Measurements from ENCODE around the gene PACS1. TPM values are rescaled to one million over a fixed set of nuclear protein-coding genes. Genes with fewer than 3 reads are reported as not detected.

PACS1 gene
- total RNA-seq, 2 experiments from 2014 or later = 179 to 183 TPM

GRCh38 chr11:66136752-66137123 is 66.7 kb downstream of the PACS1 start:
- CTCF ChIA-PET = interaction anchor here (1.2 to 4.4 kb wide), 2 partner anchors 66 to 92 kb away, joined by 5 to 28 read pairs; partner anchors contain the start of gene PACS1
- TF ChIP-seq, protein P1, sequence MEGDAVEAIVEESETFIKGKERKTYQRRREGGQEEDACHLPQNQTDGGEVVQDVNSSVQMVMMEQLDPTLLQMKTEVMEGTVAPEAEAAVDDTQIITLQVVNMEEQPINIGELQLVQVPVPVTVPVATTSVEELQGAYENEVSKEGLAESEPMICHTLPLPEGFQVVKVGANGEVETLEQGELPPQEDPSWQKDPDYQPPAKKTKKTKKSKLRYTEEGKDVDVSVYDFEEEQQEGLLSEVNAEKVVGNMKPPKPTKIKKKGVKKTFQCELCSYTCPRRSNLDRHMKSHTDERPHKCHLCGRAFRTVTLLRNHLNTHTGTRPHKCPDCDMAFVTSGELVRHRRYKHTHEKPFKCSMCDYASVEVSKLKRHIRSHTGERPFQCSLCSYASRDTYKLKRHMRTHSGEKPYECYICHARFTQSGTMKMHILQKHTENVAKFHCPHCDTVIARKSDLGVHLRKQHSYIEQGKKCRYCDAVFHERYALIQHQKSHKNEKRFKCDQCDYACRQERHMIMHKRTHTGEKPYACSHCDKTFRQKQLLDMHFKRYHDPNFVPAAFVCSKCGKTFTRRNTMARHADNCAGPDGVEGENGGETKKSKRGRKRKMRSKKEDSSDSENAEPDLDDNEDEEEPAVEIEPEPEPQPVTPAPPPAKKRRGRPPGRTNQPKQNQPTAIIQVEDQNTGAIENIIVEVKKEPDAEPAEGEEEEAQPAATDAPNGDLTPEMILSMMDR (IDR thresholded peaks at IDR 0.05) = no peak
- Mint-ChIP-seq H3K4me3 (no peak overlapping the region), H3K4me1 (ENCODE audit: low read depth) (peaks cover 59% of the 10 kb centered on the region), H3K27me3 (no peaks in the 10 kb centered on the region), H3K9me3 (no peaks in the 10 kb centered on the region), H3K36me3 (ENCODE audit: low read depth) (peaks cover 8% of the 10 kb centered on the region), H3K27ac (peak overlapping the region; percentile 68)
- intact Hi-C loops (cut with DNase I, micrococcal nuclease) = no loop called here
- H3K4me3 ChIP-seq (ENCODE audit: low read length) = no peak overlapping the region
- POLR2A ChIA-PET = interaction anchor here (0.8 to 1.0 kb wide), 2 partner anchors 14 to 56 kb away, joined by 3 read pairs; no protein-coding TSS in a partner anchor
- no peak for ATAC-seq (ENCODE audit: poor library complexity)
- DNase-seq = peak in 3 of 14 experiments; percentile 26 to 37 (median 37)
- H3K4me1 ChIP-seq (ENCODE audit: insufficient read depth, low read length) = peaks cover 24% of the 10 kb centered on the region
- H3K9me3 ChIP-seq (ENCODE audit: control insufficient read depth in 1 of 2, insufficient read depth in 1 of 2, low read length in 2 of 2) = no peaks in the 10 kb centered on the region
- H3K27ac ChIP-seq (ENCODE audit: low read depth in 1 of 2, low read length in 2 of 2) = no peak overlapping the region
- peaks cover 4% of the 10 kb centered on the region for H3K36me3 ChIP-seq (ENCODE audit: insufficient read depth, low read length)
- H3K27me3 ChIP-seq (ENCODE audit: control insufficient read depth in 1 of 2, insufficient read depth in 2 of 2, low read length in 2 of 2) = no peaks in the 10 kb centered on the region

DNA sequence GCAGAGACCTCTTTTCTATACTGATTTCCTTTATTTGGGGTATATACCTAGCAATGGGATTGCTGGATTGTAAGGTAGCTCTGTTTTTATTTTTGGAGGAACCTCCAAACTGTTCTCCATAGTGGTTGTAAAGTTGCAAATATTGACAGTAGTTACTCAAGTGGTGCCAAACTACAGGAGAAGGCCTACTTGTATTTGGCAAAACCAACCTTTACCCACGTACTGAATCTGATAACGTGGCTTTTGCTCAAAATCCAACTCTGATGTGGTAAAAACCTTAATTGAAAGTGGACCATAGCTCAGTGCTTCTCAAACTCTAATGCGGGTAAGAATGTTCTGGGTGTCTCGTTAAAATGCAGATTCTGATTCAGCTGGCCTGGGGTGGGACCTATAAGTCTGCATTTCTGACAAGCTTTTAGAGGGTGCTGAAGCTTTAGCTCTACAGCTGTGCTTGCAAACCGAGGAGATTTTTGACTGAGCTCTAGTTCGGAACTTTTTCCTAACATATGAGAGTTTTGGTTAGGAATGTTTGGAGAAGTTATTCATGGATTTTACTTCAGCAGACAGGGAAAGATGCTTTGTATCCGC is 69.8 kb downstream of the PACS1 start:
- Mint-ChIP-seq H3K9me3 (no peaks in the 10 kb centered on the region), H3K4me3 (no peak overlapping the region), H3K4me1 (ENCODE audit: low read depth) (peaks cover 54% of the 10 kb centered on the region), H3K36me3 (ENCODE audit: low read depth) (peaks cover 20% of the 10 kb centered on the region), H3K27me3 (no peaks in the 10 kb centered on the region), H3K27ac (peak overlapping the region; percentile 37)
- Histone ChIP-seq H3K36me3 (ENCODE audit: insufficient read depth, low read length) (peaks cover 4% of the 10 kb centered on the region), H3K4me3 (ENCODE audit: low read length) (no peak overlapping the region), H3K27me3 (ENCODE audit: control insufficient read depth in 1 of 2, insufficient read depth in 2 of 2, low read length in 2 of 2) (no peaks in the 10 kb centered on the region), H3K27ac (ENCODE audit: low read depth in 1 of 2, low read length in 2 of 2) (no peak overlapping the region), H3K9me3 (ENCODE audit: control insufficient read depth in 1 of 2, insufficient read depth in 1 of 2, low read length in 2 of 2) (no peaks in the 10 kb centered on the region), H3K4me1 (ENCODE audit: insufficient read depth, low read length) (peaks cover 14% of the 10 kb centered on the region)
- DNase-seq (no peak), ATAC-seq (ENCODE audit: poor library complexity) (no peak)
- ChIA-PET POLR2A (no interaction called here), CTCF (no interaction called here)
- intact Hi-C loops (cut with DNase I, micrococcal nuclease) = no loop called here
- TF ChIP-seq, protein P1 (IDR thresholded peaks at IDR 0.05) = no peak

DNA sequence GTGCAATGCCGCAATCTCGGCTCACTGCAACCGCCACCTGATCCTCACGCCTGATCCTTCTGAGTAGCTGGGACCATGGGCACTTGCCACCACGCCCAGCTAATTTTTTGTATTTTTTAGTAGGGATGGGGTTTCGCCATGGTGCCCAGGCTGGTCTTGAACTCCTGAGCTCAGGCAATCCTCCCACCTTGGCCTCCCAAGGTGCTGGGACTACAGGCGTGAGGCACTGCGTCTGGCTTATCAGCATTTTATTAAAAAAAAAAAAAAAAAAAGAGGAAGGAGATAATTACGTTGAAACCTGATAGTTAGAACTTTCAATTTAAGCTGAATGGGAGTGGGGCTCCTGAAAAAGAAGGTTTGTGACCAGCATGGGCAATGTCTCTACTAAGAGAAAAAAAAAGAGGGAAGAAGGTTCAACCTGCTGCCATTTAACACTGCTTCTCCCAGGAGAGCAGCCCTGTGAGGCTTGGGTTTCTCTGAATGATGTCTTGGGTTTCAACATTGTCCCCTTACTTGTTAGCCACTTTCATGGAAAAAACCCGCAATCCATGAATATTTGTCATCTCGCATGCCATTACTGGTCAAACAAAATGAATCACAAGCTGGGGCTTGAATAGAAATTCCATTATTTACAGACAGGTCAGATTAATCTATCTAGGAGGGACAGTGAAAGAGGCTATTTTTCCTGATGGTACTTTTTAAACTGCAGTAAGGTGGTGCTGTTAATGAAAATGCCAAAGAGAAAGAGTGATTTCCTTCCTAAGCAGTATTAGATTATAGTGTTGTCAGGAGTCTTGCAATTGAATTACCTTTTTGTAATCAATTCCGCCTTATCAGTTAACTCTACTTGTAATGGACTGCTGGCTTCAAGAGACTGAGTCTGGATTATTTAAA is 72.5 kb downstream of the PACS1 start:
- Mint-ChIP-seq H3K9me3 (no peaks in the 10 kb centered on the region), H3K27ac (no peak overlapping the region), H3K27me3 (no peaks in the 10 kb centered on the region), H3K4me1 (ENCODE audit: low read depth) (peaks cover 60% of the 10 kb centered on the region), H3K4me3 (no peak overlapping the region), H3K36me3 (ENCODE audit: low read depth) (peaks cover 37% of the 10 kb centered on the region)
- DNase-seq (no peak), ATAC-seq (ENCODE audit: poor library complexity) (no peak)
- H3K27ac ChIP-seq (ENCODE audit: low read depth in 1 of 2, low read length in 2 of 2) = no peak overlapping the region
- ChIA-PET POLR2A (interaction anchor here (1.2 kb wide), 1 partner anchor 61 kb away, joined by 3 read pairs; no protein-coding TSS in a partner anchor), CTCF (no interaction called here)
- peaks cover 4% of the 10 kb centered on the region for H3K36me3 ChIP-seq (ENCODE audit: insufficient read depth, low read length)
- intact Hi-C loops (cut with DNase I, micrococcal nuclease) = no loop called here
- TF ChIP-seq, protein P1 (IDR thresholded peaks at IDR 0.05) = no peak
- peaks cover 16% of the 10 kb centered on the region for H3K4me1 ChIP-seq (ENCODE audit: insufficient read depth, low read length)
- no peaks in the 10 kb centered on the region for H3K27me3 ChIP-seq (ENCODE audit: control insufficient read depth in 1 of 2, insufficient read depth in 2 of 2, low read length in 2 of 2)
- H3K4me3 ChIP-seq (ENCODE audit: low read length) = no peak overlapping the region
- no peaks in the 10 kb centered on the region for H3K9me3 ChIP-seq (ENCODE audit: control insufficient read depth in 1 of 2, insufficient read depth in 1 of 2, low read length in 2 of 2)

Measured in CD4-positive, alpha-beta T cell (primary cell).